ENCODE data around the gene SPAG16. TPM values are rescaled to one million over a fixed set of nuclear protein-coding genes. Genes with fewer than 3 reads are reported as not detected.

Gene SPAG16
- total and polyA plus RNA-seq, 2 of the 13 experiments (the other 11 are each of a cell fraction or from before 2014, with no cell fraction given), result 9.6 to 26.5 TPM

DNA sequence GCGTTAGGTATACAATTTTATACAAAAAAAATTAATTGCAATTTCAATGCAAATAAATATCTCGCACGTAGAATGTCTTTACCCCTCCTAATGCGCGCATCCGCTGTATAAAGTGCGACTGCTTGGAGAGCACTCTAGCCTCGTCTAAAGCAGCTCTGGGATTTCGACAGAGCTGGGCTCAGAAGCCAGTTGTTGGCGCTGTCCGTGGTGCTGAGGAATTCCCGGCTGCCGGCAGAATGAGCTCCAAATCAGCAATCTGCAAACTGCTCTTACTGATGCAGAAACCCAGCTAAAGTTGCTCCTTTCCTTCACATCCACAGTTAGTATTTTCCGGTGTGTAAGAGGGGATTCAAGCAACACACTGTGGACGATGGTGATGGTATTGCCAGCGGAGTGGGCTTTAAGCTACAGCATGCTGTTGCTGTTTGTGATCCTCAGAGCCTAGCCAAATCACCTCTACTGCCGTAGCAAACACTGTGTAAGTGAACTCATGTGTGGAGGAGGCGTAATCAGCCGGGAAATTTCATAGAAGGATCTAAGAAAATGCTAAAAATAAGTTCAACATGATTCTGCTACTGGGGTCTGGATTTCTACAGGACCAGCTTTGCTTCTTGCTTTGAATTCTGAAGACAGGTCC lies 1126.8 kb downstream of the SPAG16 start, which contains the start of gene VWC2L (continued):
- peak; percentile 91 for TF ChIP-seq DBP (CRISPR knock-in tag; IDR thresholded peaks at IDR 0.05; ENCODE audit: not compliant biosample characterization)
- 0 out of 2 replicates have a peak, but pooled peaks have one; percentile 32 for TF ChIP-seq TFDP2 (CRISPR knock-in tag; IDR thresholded peaks at IDR 0.05)
- no peak for TF ChIP-seq MBD4 (IDR thresholded peaks at IDR 0.05; ENCODE audit: borderline replicate concordance, low read length)
- peak; percentile 5; the same call in 1 of the 2 replicates for TF ChIP-seq SMC3 (IDR thresholded peaks at IDR 0.05; ENCODE audit: low read length)
- TF ChIP-seq ZNF160 (CRISPR knock-in tag; IDR thresholded peaks at IDR 0.05), result peak; percentile 89
- no peak for TF ChIP-seq AGO1 (IDR thresholded peaks at IDR 0.05; ENCODE audit: low read depth, low read length, poor library complexity, severe bottlenecking)
- peak; percentile 88 for TF ChIP-seq TEAD3 (CRISPR knock-in tag; optimal IDR thresholded peaks at IDR 0.05; ENCODE audit: borderline replicate concordance)
- no peak for TF ChIP-seq ZNF709 (CRISPR knock-in tag; IDR thresholded peaks at IDR 0.05)
- no peak for TF ChIP-seq NBN (conservative IDR thresholded peaks at IDR 0.05)
- no peak for TF ChIP-seq NR2F6 (IDR thresholded peaks at IDR 0.05)
- no peak for TF ChIP-seq NR2F6 (CRISPR knock-in tag; IDR thresholded peaks at IDR 0.05)
- peak; percentile 62; the same call in 1 of the 2 replicates for TF ChIP-seq HIVEP1 (CRISPR knock-in tag; IDR thresholded peaks at IDR 0.05)
- TF ChIP-seq CENPT (CRISPR knock-in tag; IDR thresholded peaks at IDR 0.05; ENCODE audit: low read depth), result no peak
- TF ChIP-seq PAWR (CRISPR knock-in tag; IDR thresholded peaks at IDR 0.05; ENCODE audit: borderline replicate concordance), result no peak
- peak; percentile 44; the same call in 1 of the 2 replicates for TF ChIP-seq CAMTA2 (CRISPR knock-in tag; IDR thresholded peaks at IDR 0.05; ENCODE audit: borderline replicate concordance)
- TF ChIP-seq, protein P1, sequence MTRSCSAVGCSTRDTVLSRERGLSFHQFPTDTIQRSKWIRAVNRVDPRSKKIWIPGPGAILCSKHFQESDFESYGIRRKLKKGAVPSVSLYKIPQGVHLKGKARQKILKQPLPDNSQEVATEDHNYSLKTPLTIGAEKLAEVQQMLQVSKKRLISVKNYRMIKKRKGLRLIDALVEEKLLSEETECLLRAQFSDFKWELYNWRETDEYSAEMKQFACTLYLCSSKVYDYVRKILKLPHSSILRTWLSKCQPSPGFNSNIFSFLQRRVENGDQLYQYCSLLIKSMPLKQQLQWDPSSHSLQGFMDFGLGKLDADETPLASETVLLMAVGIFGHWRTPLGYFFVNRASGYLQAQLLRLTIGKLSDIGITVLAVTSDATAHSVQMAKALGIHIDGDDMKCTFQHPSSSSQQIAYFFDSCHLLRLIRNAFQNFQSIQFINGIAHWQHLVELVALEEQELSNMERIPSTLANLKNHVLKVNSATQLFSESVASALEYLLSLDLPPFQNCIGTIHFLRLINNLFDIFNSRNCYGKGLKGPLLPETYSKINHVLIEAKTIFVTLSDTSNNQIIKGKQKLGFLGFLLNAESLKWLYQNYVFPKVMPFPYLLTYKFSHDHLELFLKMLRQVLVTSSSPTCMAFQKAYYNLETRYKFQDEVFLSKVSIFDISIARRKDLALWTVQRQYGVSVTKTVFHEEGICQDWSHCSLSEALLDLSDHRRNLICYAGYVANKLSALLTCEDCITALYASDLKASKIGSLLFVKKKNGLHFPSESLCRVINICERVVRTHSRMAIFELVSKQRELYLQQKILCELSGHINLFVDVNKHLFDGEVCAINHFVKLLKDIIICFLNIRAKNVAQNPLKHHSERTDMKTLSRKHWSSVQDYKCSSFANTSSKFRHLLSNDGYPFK (CRISPR knock-in tag; IDR thresholded peaks at IDR 0.05; ENCODE audit: borderline replicate concordance), result no peak
- no peak; the same call in 1 of the 2 replicates for TF ChIP-seq CERS6 (CRISPR knock-in tag; IDR thresholded peaks at IDR 0.05)
- TF ChIP-seq POGZ (CRISPR knock-in tag; IDR thresholded peaks at IDR 0.05), result no peak
- TF ChIP-seq ZNF331 (CRISPR knock-in tag; IDR thresholded peaks at IDR 0.05), result peak; percentile 95
- TF ChIP-seq JUN (CRISPR knock-in tag; IDR thresholded peaks at IDR 0.05), result no peak
- no peak for TF ChIP-seq DMAP1 (CRISPR knock-in tag; IDR thresholded peaks at IDR 0.05)
- TF ChIP-seq ZBTB1 (CRISPR knock-in tag; IDR thresholded peaks at IDR 0.05; ENCODE audit: borderline replicate concordance), result peak; percentile 73; the same call in 1 of the 2 replicates
- TF ChIP-seq NONO (IDR thresholded peaks at IDR 0.05), result no peak
- TF ChIP-seq NONO (CRISPR knock-in tag; conservative IDR thresholded peaks at IDR 0.05), result no peak
- peak; percentile 79 for TF ChIP-seq BATF2 (CRISPR knock-in tag; IDR thresholded peaks at IDR 0.05)
- peak; percentile 34; the same call in 1 of the 2 replicates for TF ChIP-seq ZNF180 (CRISPR knock-in tag; IDR thresholded peaks at IDR 0.05; ENCODE audit: borderline replicate concordance, low read depth)
